A549 (cell line): Measurements from ENCODE around the gene LSM14B. TPM values are rescaled to one million over a fixed set of nuclear protein-coding genes. Genes with fewer than 3 reads are reported as not detected.

Source experiments
- ATAC-seq, 2 experiments: fragments of 200-7000 bp in 1 of 2; fragments of >200 bp in 1 of 2; cut with Nextera tagmentation in 1 of 2; cut with Tn5 transposase in 1 of 2; 3 replicates each; pipeline versions ENCODE4 v1.8.0 to v1.9.1; 2018 to 2020; ENCODE audit warnings: mild to moderate bottlenecking in 1 of 2, moderate library complexity in 1 of 2
- CTCF ChIA-PET: fragments of 300-600 bp; sonication (Branson Sonifier 250); formaldehyde crosslinking; extraction: SDS; loops from one replicate; lab custom pipeline; 2021; ENCODE audit warnings: antibody characterized with exemption, inconsistent platforms; lab: Yijun Ruan, JAX
- POLR2A ChIA-PET: fragments of 350-600 bp; formaldehyde crosslinking; extraction: SDS; loops from one replicate; lab custom pipeline; 2021; ENCODE audit warnings: antibody characterized with exemption, inconsistent platforms; lab: Yijun Ruan, JAX
- DNase-seq, 2 experiments: peaks; one replicate each; pipeline versions ENCODE4 v3.0.0 to v3.0.0-alpha.2; 2011 to 2016; ENCODE audit warnings: low read depth in 1 of 2, low spot score in 1 of 2
- FAIRE-seq: peaks from 2 replicates; lab custom pipeline; 2011; peaks lifted over from hg19 to GRCh38; lab: Jason Lieb, UNC
- H3K27ac ChIP-seq, 2 experiments: fragments of >200 bp; sonication (Bioruptor Twin); formaldehyde crosslinking; 3 replicates each; pipeline ENCODE4 v1.5.1; 2016 to 2017
- H3K4me1 ChIP-seq: fragments of >200 bp; sonication (Bioruptor Twin); formaldehyde crosslinking; 3 replicates; pipeline ENCODE4 v1.6.1; 2016
- H3K4me2 ChIP-seq: fragments of >200 bp; sonication (Bioruptor Twin); formaldehyde crosslinking; 3 replicates; pipeline ENCODE4 v1.6.1; 2016
- H3K4me3 ChIP-seq: fragments of >200 bp; sonication (Bioruptor Twin); formaldehyde crosslinking; 3 replicates; pipeline ENCODE4 v1.5.1; 2016
- H3K9me3 ChIP-seq: fragments of >200 bp; sonication (Bioruptor Twin); formaldehyde crosslinking; 3 replicates; pipeline ENCODE4 v1.6.1; 2016
- CEBPB ChIP-seq, 2 experiments: fragments of >200 bp in 1 of 2; sonication (Bioruptor Twin) in 1 of 2; formaldehyde crosslinking in 1 of 2; IDR thresholded peaks; 2 replicates each; pipeline ENCODE4 v1.6.1; 2012 to 2016
- CHD2 ChIP-seq: fragments of 150-350 bp; IDR thresholded peaks from 2 replicates; pipeline ENCODE4 v1.6.1; 2014; ENCODE audit warnings: low read length; ENCODE audit not compliant: partially characterized antibody
- EHMT2 ChIP-seq: fragments of 200-600 bp; sonication (generic); IDR thresholded peaks from 2 replicates; pipeline ENCODE4 v1.6.1; 2016; ENCODE audit warnings: antibody characterized with exemption, low read depth, mild to moderate bottlenecking, moderate library complexity
- FOXS1 ChIP-seq: fragments of 250-450 bp; sonication (Bioruptor Pico); IDR thresholded peaks from 2 replicates; pipeline ENCODE4 v1.5.0; 2020; ENCODE audit warnings: mild to moderate bottlenecking, moderate library complexity
- HMGXB4 ChIP-seq: fragments of 250-450 bp; sonication (Bioruptor Pico); IDR thresholded peaks from 2 replicates; pipeline ENCODE4 v1.5.0; 2021; ENCODE audit warnings: mild to moderate bottlenecking, moderate library complexity, borderline replicate concordance
- HOXA7 ChIP-seq: fragments of 250-450 bp; sonication (Bioruptor Pico); IDR thresholded peaks from 2 replicates; pipeline ENCODE4 v1.5.0; 2020; ENCODE audit warnings: mild to moderate bottlenecking, moderate library complexity
- HOXB13 ChIP-seq: fragments of 250-450 bp; sonication (Bioruptor Pico); IDR thresholded peaks from 2 replicates; pipeline ENCODE4 v1.5.0; 2020; ENCODE audit warnings: low read depth, mild to moderate bottlenecking, moderate library complexity
- JUN ChIP-seq, 2 experiments: fragments of >200 bp; sonication (Bioruptor Twin); formaldehyde crosslinking; IDR thresholded peaks; 2 replicates in 1 of 2; 3 replicates in 1 of 2; pipeline ENCODE4 v1.6.1; 2016 to 2017
- POLR2A ChIP-seq: IDR thresholded peaks from 2 replicates; pipeline ENCODE4 v1.6.1; 2012; ENCODE audit warnings: mild to moderate bottlenecking, low read length
- POLR2AphosphoS2 ChIP-seq: conservative IDR thresholded peaks from 2 replicates; pipeline ENCODE4 v1.6.1; 2012; ENCODE audit warnings: low read length, improper control_type of control experiment, inconsistent platforms
- SMC3 ChIP-seq: fragments of >200 bp; sonication (Bioruptor Twin); formaldehyde crosslinking; IDR thresholded peaks from 3 replicates; pipeline ENCODE4 v1.6.1; 2018; ENCODE audit warnings: inconsistent platforms
- TP53 ChIP-seq: fragments of 250-450 bp; sonication (Bioruptor Pico); IDR thresholded peaks from 2 replicates; pipeline ENCODE4 v1.5.0; 2021; ENCODE audit warnings: mild to moderate bottlenecking, moderate library complexity
- USF2 ChIP-seq: fragments of 450-650 bp; IDR thresholded peaks from 2 replicates; pipeline ENCODE4 v1.6.1; 2014; ENCODE audit warnings: antibody characterized with exemption
- ZFP36 ChIP-seq: fragments of 450-650 bp; IDR thresholded peaks from 2 replicates; pipeline ENCODE4 v1.6.1; 2014; ENCODE audit warnings: borderline replicate concordance; ENCODE audit not compliant: partially characterized antibody
- WGBS: methylation state at CpG from one replicate; pipeline ENCODE4 v1.1.6; 2017; ENCODE audit errors: missing lambda C conversion rate; 5-methylcytosine and 5-hydroxymethylcytosine counted together
- polyA plus RNA-seq, 4 experiments: library from polyadenylated mRNA; depleted of rRNA in 3 of 4; stranded (reverse); fragments of >200 nt; fragmentation: RNase III in 1 of 4; extraction: RNeasy Plus Mini Kit Qiagen cat#74134 plus additional on column Dnase treatment in 1 of 4; gene quantifications; 2 replicates in 3 of 4; 3 replicates in 1 of 4; pipeline ENCODE4 v1.2.3, GENCODE V29; 2011 to 2017
- TF ChIP-seq, protein P1 (sequence below): IDR thresholded peaks from 2 replicates; pipeline ENCODE4 v1.6.1; 2012
- TF ChIP-seq, protein P2 (sequence below): fragments of >200 bp; sonication (Bioruptor Twin); formaldehyde crosslinking; IDR thresholded peaks from 3 replicates; pipeline ENCODE4 v1.5.1; 2016
- TF ChIP-seq, protein P3 (sequence below): IDR thresholded peaks from 2 replicates; pipeline ENCODE4 v1.6.1; 2012; ENCODE audit warnings: low read depth, borderline replicate concordance
- TF ChIP-seq, protein P4 (sequence below): IDR thresholded peaks from 2 replicates; pipeline ENCODE4 v1.6.1; 2012

The LSM14B gene
- polyA plus RNA-seq, 2 of the 4 experiments (the other 2 are of a cell fraction): 22.7 to 28.1 TPM

DNA sequence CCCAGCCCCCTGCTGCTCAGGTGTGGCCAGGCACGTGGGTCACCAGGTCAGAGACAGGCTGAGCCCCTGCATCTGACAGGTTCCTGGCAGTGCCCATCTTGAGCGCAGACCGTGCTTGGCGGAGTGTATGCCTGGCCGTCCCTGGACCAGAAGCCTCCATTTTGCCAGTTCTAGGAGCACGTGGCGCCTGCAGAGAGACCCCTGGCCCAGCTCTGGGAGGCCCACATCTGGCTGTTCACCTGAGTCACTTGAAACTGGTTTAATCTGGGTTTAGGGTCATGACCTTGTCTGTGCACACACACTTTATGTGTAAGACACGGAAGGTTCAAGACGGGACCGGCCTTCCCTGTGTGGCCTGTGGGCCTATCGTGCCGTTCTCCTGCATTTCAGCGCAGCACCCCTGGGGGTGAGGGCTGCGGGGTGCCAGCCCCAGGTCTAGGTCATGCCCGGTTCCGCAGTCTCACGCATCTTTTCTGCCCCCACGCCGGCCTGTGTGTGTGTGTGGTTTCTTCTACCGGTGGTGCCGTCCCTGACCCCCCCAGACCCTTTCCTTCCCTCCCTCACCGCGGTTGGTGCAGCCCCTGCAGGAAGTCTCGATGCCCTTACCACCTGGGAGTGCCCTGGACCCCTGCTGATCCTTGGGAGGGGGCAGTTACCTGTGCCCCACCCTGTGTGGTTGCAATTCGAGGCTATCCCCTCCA lies 35.3 kb downstream of the LSM14B start (continued):
- TF ChIP-seq HMGXB4 (CRISPR knock-in tag) (no peak), EHMT2 (no peak), HOXB13 (no peak), HOXA7 (no peak), FOXS1 (CRISPR knock-in tag) (no peak), TP53 (CRISPR knock-in tag) (no peak)
- TF ChIP-seq, protein P1, sequence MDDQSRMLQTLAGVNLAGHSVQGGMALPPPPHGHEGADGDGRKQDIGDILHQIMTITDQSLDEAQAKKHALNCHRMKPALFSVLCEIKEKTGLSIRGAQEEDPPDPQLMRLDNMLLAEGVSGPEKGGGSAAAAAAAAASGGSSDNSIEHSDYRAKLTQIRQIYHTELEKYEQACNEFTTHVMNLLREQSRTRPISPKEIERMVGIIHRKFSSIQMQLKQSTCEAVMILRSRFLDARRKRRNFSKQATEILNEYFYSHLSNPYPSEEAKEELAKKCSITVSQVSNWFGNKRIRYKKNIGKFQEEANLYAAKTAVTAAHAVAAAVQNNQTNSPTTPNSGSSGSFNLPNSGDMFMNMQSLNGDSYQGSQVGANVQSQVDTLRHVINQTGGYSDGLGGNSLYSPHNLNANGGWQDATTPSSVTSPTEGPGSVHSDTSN: no peak
- TF ChIP-seq, all 56 proteins: peak for 0

GRCh38 chr20:62158088-62158400 lies 35.8 kb downstream of the LSM14B start:
- DNase-seq (no peak), ATAC-seq (no peak), FAIRE-seq (no peak)
- Histone ChIP-seq H3K9me3 (peaks cover 6% of the 10 kb centered on the region; the same call in 2 of the 3 replicates), H3K4me2 (no peak overlapping the region), H3K4me1 (peaks cover 18% of the 10 kb centered on the region), H3K4me3 (no peak overlapping the region), H3K27ac (no peak overlapping the region)
- 96% methylated on average over 10 of the region's 12 CpGs for WGBS
- TF ChIP-seq HMGXB4 (CRISPR knock-in tag) (no peak), JUN (IDR thresholded peaks at IDR 0.05) (no peak), CEBPB (IDR thresholded peaks at IDR 0.05) (no peak), CHD2 (no peak), FOXS1 (CRISPR knock-in tag) (no peak), ZFP36 (no peak), TP53 (CRISPR knock-in tag) (no peak), USF2 (no peak), POLR2AphosphoS2 (no peak), POLR2A (no peak), SMC3 (no peak)
- TF ChIP-seq, protein P2, sequence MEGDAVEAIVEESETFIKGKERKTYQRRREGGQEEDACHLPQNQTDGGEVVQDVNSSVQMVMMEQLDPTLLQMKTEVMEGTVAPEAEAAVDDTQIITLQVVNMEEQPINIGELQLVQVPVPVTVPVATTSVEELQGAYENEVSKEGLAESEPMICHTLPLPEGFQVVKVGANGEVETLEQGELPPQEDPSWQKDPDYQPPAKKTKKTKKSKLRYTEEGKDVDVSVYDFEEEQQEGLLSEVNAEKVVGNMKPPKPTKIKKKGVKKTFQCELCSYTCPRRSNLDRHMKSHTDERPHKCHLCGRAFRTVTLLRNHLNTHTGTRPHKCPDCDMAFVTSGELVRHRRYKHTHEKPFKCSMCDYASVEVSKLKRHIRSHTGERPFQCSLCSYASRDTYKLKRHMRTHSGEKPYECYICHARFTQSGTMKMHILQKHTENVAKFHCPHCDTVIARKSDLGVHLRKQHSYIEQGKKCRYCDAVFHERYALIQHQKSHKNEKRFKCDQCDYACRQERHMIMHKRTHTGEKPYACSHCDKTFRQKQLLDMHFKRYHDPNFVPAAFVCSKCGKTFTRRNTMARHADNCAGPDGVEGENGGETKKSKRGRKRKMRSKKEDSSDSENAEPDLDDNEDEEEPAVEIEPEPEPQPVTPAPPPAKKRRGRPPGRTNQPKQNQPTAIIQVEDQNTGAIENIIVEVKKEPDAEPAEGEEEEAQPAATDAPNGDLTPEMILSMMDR: no peak
- TF ChIP-seq, protein P3, sequence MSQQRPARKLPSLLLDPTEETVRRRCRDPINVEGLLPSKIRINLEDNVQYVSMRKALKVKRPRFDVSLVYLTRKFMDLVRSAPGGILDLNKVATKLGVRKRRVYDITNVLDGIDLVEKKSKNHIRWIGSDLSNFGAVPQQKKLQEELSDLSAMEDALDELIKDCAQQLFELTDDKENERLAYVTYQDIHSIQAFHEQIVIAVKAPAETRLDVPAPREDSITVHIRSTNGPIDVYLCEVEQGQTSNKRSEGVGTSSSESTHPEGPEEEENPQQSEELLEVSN: no peak
- TF ChIP-seq, protein P4, sequence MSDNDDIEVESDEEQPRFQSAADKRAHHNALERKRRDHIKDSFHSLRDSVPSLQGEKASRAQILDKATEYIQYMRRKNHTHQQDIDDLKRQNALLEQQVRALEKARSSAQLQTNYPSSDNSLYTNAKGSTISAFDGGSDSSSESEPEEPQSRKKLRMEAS: no peak
- ChIA-PET POLR2A (no interaction called here), CTCF (interaction anchor here (1.5 kb wide), 1 partner anchor 147 kb away, joined by 5 read pairs; no protein-coding TSS in a partner anchor)
